Measurements from ENCODE around the gene RFNG.

- TF ChIP-seq, protein P1, sequence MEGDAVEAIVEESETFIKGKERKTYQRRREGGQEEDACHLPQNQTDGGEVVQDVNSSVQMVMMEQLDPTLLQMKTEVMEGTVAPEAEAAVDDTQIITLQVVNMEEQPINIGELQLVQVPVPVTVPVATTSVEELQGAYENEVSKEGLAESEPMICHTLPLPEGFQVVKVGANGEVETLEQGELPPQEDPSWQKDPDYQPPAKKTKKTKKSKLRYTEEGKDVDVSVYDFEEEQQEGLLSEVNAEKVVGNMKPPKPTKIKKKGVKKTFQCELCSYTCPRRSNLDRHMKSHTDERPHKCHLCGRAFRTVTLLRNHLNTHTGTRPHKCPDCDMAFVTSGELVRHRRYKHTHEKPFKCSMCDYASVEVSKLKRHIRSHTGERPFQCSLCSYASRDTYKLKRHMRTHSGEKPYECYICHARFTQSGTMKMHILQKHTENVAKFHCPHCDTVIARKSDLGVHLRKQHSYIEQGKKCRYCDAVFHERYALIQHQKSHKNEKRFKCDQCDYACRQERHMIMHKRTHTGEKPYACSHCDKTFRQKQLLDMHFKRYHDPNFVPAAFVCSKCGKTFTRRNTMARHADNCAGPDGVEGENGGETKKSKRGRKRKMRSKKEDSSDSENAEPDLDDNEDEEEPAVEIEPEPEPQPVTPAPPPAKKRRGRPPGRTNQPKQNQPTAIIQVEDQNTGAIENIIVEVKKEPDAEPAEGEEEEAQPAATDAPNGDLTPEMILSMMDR (conservative IDR thresholded peaks at IDR 0.05; ENCODE audit: low read depth, low read length): no peak
- no peak for TF ChIP-seq EZH2 (IDR thresholded peaks at IDR 0.05; ENCODE audit: low read length, unreplicated experiment)
Measured at GRCh38 chr17:82095777-82096708, 44.4 kb upstream of the RFNG start.
